CD14-positive monocyte (primary cell): ENCODE measurements around the gene GRAP. TPM values are rescaled to one million over a fixed set of nuclear protein-coding genes. Genes with fewer than 3 reads are reported as not detected.
"Not testable (repeated sequence)": the region's sequence is repeated elsewhere in the genome, so short reads cannot be mapped to it uniquely, and the experiment has no call there.

Source experiments
- DNase-seq, 3 donors: peaks; one replicate each; pipeline ENCODE4 v3.0.0-alpha.2; 2011 to 2022
- H2AFZ ChIP-seq: 2 replicates; pipeline ENCODE4 v1.6.0; 2012; ENCODE audit warnings: mild to moderate bottlenecking, low read depth, low read length, inconsistent platforms; ENCODE audit not compliant: insufficient read depth, poor library complexity, severe bottlenecking
- H3K27ac ChIP-seq, 2 donors: 1 replicate in 1 of 2; 2 replicates in 1 of 2; pipeline ENCODE4 v1.5.1; 2012 to 2013; ENCODE audit warnings: low read length in 2 of 2, control low read depth in 1 of 2, inconsistent platforms in 1 of 2, low read depth in 1 of 2, mild to moderate bottlenecking in 1 of 2
- H3K27me3 ChIP-seq, 2 donors: one replicate each; pipeline versions ENCODE4 v1.6.0 to v1.6.1; 2011 to 2013; ENCODE audit warnings: low read length in 2 of 2; ENCODE audit not compliant: control insufficient read depth in 2 of 2, insufficient read depth in 2 of 2
- H3K36me3 ChIP-seq, 2 donors: replicated peaks in 1 of 2; 1 replicate in 1 of 2; 2 replicates in 1 of 2; pipeline versions ENCODE4 v1.5.1 to v1.6.1; 2012 to 2013; ENCODE audit warnings: low read length in 2 of 2, control low read depth in 1 of 2, inconsistent platforms in 1 of 2, mild to moderate bottlenecking in 1 of 2; ENCODE audit not compliant: insufficient read depth in 2 of 2, control insufficient read depth in 1 of 2
- H3K4me1 ChIP-seq, 2 donors: 1 replicate in 1 of 2; 2 replicates in 1 of 2; pipeline versions ENCODE4 v1.5.1 to v1.6.1; 2012 to 2013; ENCODE audit warnings: low read length in 2 of 2, control low read depth in 1 of 2, inconsistent platforms in 1 of 2, mild to moderate bottlenecking in 1 of 2, moderate library complexity in 1 of 2; ENCODE audit not compliant: insufficient read depth in 2 of 2, control insufficient read depth in 1 of 2
- H3K4me2 ChIP-seq: replicated peaks from 2 replicates; pipeline ENCODE3; 2012; ENCODE audit warnings: low read length, moderate library complexity, mild to moderate bottlenecking; ENCODE audit not compliant: poor library complexity, severe bottlenecking; ENCODE audit errors: extremely low read depth
- H3K4me3 ChIP-seq, 3 experiments: fragments of 200-600 bp in 1 of 3; sonication (generic) in 1 of 3; replicated peaks in 1 of 3; 1 replicate in 2 of 3; 2 replicates in 1 of 3; pipeline ENCODE4 v1.5.1; 2011 to 2013; ENCODE audit warnings: low read length in 3 of 3, mild to moderate bottlenecking in 3 of 3, control low read depth in 2 of 3, low read depth in 2 of 3, inconsistent platforms in 1 of 3, moderate library complexity in 1 of 3
- H3K79me2 ChIP-seq: 2 replicates; pipeline ENCODE4 v1.6.0; 2012; ENCODE audit warnings: mild to moderate bottlenecking, control low read depth, inconsistent platforms, low read length, moderate library complexity; ENCODE audit not compliant: insufficient read depth
- H3K9ac ChIP-seq: 2 replicates; pipeline ENCODE4 v1.6.0; 2017; ENCODE audit warnings: low read length, mild to moderate bottlenecking; ENCODE audit not compliant: insufficient read depth, poor library complexity, severe bottlenecking
- H3K9me3 ChIP-seq, 2 donors: replicated peaks in 1 of 2; 1 replicate in 1 of 2; 2 replicates in 1 of 2; pipeline versions ENCODE4 v1.5.1 to v1.6.1; 2012 to 2013; ENCODE audit warnings: low read length in 2 of 2, control low read depth in 1 of 2; ENCODE audit not compliant: control insufficient read depth in 1 of 2, insufficient read depth in 1 of 2
- H4K20me1 ChIP-seq: 2 replicates; pipeline ENCODE4 v1.6.0; 2012; ENCODE audit warnings: mild to moderate bottlenecking, low read length, control low read depth, moderate library complexity; ENCODE audit not compliant: insufficient read depth
- H3K27ac Mint-ChIP-seq, 7 donors: one replicate each; pipeline ENCODE4 v1.8.0; 2020; ENCODE audit warnings: mild to moderate bottlenecking in 7 of 7, mixed read lengths in 7 of 7, moderate library complexity in 6 of 7, inconsistent platforms in 2 of 7
- H3K27me3 Mint-ChIP-seq, 3 donors: one replicate each; pipeline ENCODE4 v1.8.0; 2021 to 2022; ENCODE audit warnings: low read depth in 3 of 3, mild to moderate bottlenecking in 3 of 3, mixed read lengths in 3 of 3, moderate library complexity in 3 of 3, inconsistent platforms in 1 of 3
- H3K36me3 Mint-ChIP-seq, 2 donors: one replicate each; pipeline ENCODE4 v1.8.0; 2020; ENCODE audit warnings: mixed read lengths in 2 of 2, inconsistent platforms in 1 of 2, mild to moderate bottlenecking in 1 of 2
- H3K4me1 Mint-ChIP-seq: one replicate; pipeline ENCODE4 v1.8.0; 2020; ENCODE audit warnings: mild to moderate bottlenecking, mixed read lengths
- H3K4me3 Mint-ChIP-seq, 2 donors: one replicate each; pipeline ENCODE4 v1.8.0; 2020; ENCODE audit warnings: mild to moderate bottlenecking in 2 of 2, mixed read lengths in 2 of 2, moderate library complexity in 1 of 2
- H3K9me3 Mint-ChIP-seq, 7 donors: one replicate each; pipeline ENCODE4 v1.8.0; 2020 to 2022; ENCODE audit warnings: mixed read lengths in 7 of 7, mild to moderate bottlenecking in 6 of 7, moderate library complexity in 6 of 7, inconsistent platforms in 2 of 7
- WGBS: methylation state at CpG from one replicate; pipeline ENCODE4 v1.1.5; 2013; ENCODE audit warnings: missing lambda C conversion rate; ENCODE audit not compliant: insufficient coverage; 5-methylcytosine and 5-hydroxymethylcytosine counted together
- intact Hi-C, 2 donors: fragments of 100-400 bp; cut with micrococcal nuclease; formaldehyde crosslinking; loops; one replicate each; pipeline versions ENCODE4 v1.15.0 to v1.15.1; 2023
- polyA minus RNA-seq: library from RNA; depleted of rRNA, polyadenylated mRNA; stranded (reverse); fragments of >200 nt; gene quantifications from 2 replicates; pipeline ENCODE4 v1.2.3, GENCODE V29; 2012
- polyA plus RNA-seq, 3 donors: library from polyadenylated mRNA; depleted of rRNA in 1 of 3; unstranded in 2 of 3; stranded (reverse) in 1 of 3; fragments of 300-500 nt in 2 of 3; fragments of >200 nt in 1 of 3; fragmentation: Illumina TruSeq in 2 of 3; gene quantifications; 1 replicate in 2 of 3; 2 replicates in 1 of 3; pipeline ENCODE4 v1.2.3, GENCODE V29; 2012 to 2021
- total RNA-seq, 12 experiments: library from RNA in 1 of 12; stranded (reverse) in 1 of 12; fragments of 120-200 nt in 1 of 12; gene quantifications; one replicate each; pipeline ENCODE4 v1.2.4 and lab custom pipeline; 2013 to 2026; ENCODE audit warnings: mixed read lengths in 6 of 12, inconsistent platforms in 1 of 12

The GRAP gene
- total RNA-seq (2013), result 4.9 TPM
- polyA plus RNA-seq (1 to 10 TPM; 3.9 to 5.9 (median 4.5) TPM), polyA minus RNA-seq (3.9 and 5.6 TPM in 2 replicates), total RNA-seq (lab: John Stamatoyannopoulos, UW) (0.17 to 3.9 (median 2.6) reads per million in 11 experiments)

- H3K27me3 ChIP-seq, H3K9ac ChIP-seq, H3K27ac Mint-ChIP-seq, H3K36me3 ChIP-seq, H3K4me3 Mint-ChIP-seq, H4K20me1 ChIP-seq, H3K4me1 Mint-ChIP-seq, DNase-seq, H3K79me2 ChIP-seq, H2AFZ ChIP-seq, H3K4me1 ChIP-seq, H3K27me3 Mint-ChIP-seq, H3K4me3 ChIP-seq, H3K9me3 Mint-ChIP-seq, H3K36me3 Mint-ChIP-seq, H3K27ac ChIP-seq, intact Hi-C loops, H3K4me2 ChIP-seq, H3K9me3 ChIP-seq: not testable (repeated sequence)
- WGBS, result no CpG with 5 or more reads among the region's 12 CpGs
Measured at GRCh38 chr17:19046782-19047375, at the start of gene GRAP. Gene GRAP, minus strand, starts transcription at chr17:19046957. Its CDS starts 31 bp downstream, at chr17:19046926.

GRCh38 chr17:19093684-19094438 lies 47.1 kb upstream of the GRAP start:
- H3K27me3 Mint-ChIP-seq, H3K4me1 ChIP-seq, H3K27ac ChIP-seq, H3K4me3 ChIP-seq, H3K36me3 ChIP-seq, H3K4me1 Mint-ChIP-seq, H4K20me1 ChIP-seq, H3K27me3 ChIP-seq, H3K36me3 Mint-ChIP-seq, H3K9ac ChIP-seq, H3K27ac Mint-ChIP-seq, intact Hi-C loops, H2AFZ ChIP-seq, DNase-seq, H3K4me3 Mint-ChIP-seq, H3K4me2 ChIP-seq, H3K79me2 ChIP-seq, H3K9me3 ChIP-seq, H3K9me3 Mint-ChIP-seq: not testable (repeated sequence)
- WGBS, result 91% methylated on average over 4 of the region's 15 CpGs

- intact Hi-C loops, H3K4me1 Mint-ChIP-seq, H3K27me3 Mint-ChIP-seq, H3K79me2 ChIP-seq, H3K4me1 ChIP-seq, H3K4me3 ChIP-seq, H3K36me3 Mint-ChIP-seq, H3K27ac Mint-ChIP-seq, H3K4me3 Mint-ChIP-seq, H3K9me3 ChIP-seq, H2AFZ ChIP-seq, H3K9me3 Mint-ChIP-seq, H3K27me3 ChIP-seq, H3K4me2 ChIP-seq, H4K20me1 ChIP-seq, H3K36me3 ChIP-seq, H3K9ac ChIP-seq, H3K27ac ChIP-seq, DNase-seq: not testable (repeated sequence)
- WGBS, result 100% methylated on average over 1 of the region's 15 CpGs
Measured at GRCh38 chr17:19092737-19093683, 46.3 kb upstream of the GRAP start.

GRCh38 chr17:19090058-19090772 lies 43.5 kb upstream of the GRAP start:
- H3K27ac ChIP-seq, H3K9me3 ChIP-seq, intact Hi-C loops, H3K4me2 ChIP-seq, H3K4me3 ChIP-seq, H3K27me3 ChIP-seq, H3K4me1 ChIP-seq, H3K36me3 Mint-ChIP-seq, DNase-seq, H3K9ac ChIP-seq, H4K20me1 ChIP-seq, H3K36me3 ChIP-seq, H3K9me3 Mint-ChIP-seq, H3K4me3 Mint-ChIP-seq, H3K27ac Mint-ChIP-seq, H3K79me2 ChIP-seq, H3K4me1 Mint-ChIP-seq, H2AFZ ChIP-seq, H3K27me3 Mint-ChIP-seq: not testable (repeated sequence)
- no CpG with 5 or more reads among the region's 13 CpGs for WGBS
